IPS-18a (cell line): ENCODE results near the gene C4orf54.

Experiments
- H3K27ac ChIP-seq: one replicate; pipeline ENCODE4 v1.5.1; 2013; ENCODE audit warnings: low read length
- H3K27me3 ChIP-seq: one replicate; pipeline ENCODE4 v1.6.1; 2013; ENCODE audit warnings: mild to moderate bottlenecking, low read length; ENCODE audit not compliant: control insufficient read depth, insufficient read depth
- H3K36me3 ChIP-seq: one replicate; pipeline ENCODE4 v1.6.1; 2013; ENCODE audit warnings: low read depth, low read length; ENCODE audit not compliant: control insufficient read depth
- H3K4me1 ChIP-seq: one replicate; pipeline ENCODE4 v1.6.1; 2013; ENCODE audit warnings: low read depth, low read length; ENCODE audit not compliant: control insufficient read depth
- H3K4me3 ChIP-seq: one replicate; pipeline ENCODE4 v1.5.1; 2013; ENCODE audit warnings: low read length
- H3K9ac ChIP-seq: one replicate; pipeline ENCODE4 v1.6.1; 2013; ENCODE audit warnings: mild to moderate bottlenecking, low read length, moderate library complexity
- H3K9me3 ChIP-seq: one replicate; pipeline ENCODE4 v1.6.1; 2013; ENCODE audit warnings: low read depth, low read length; ENCODE audit not compliant: control insufficient read depth

The C4orf54 gene

GRCh38 chr4:99615170-99615820 is 42.3 kb downstream of the C4orf54 start:
- no peaks in the 10 kb centered on the region for H3K27me3 ChIP-seq
- no peak overlapping the region for H3K9ac ChIP-seq
- no peak overlapping the region for H3K4me3 ChIP-seq
- H3K36me3 ChIP-seq = no peaks in the 10 kb centered on the region
- H3K27ac ChIP-seq = no peak overlapping the region
- no peaks in the 10 kb centered on the region for H3K4me1 ChIP-seq
- H3K9me3 ChIP-seq = no peaks in the 10 kb centered on the region

- H3K9me3 ChIP-seq = no peaks in the 10 kb centered on the region
- no peaks in the 10 kb centered on the region for H3K4me1 ChIP-seq
- H3K27me3 ChIP-seq = no peaks in the 10 kb centered on the region
- no peak overlapping the region for H3K9ac ChIP-seq
- H3K36me3 ChIP-seq = no peaks in the 10 kb centered on the region
- no peak overlapping the region for H3K4me3 ChIP-seq
- no peak overlapping the region for H3K27ac ChIP-seq
Observed at GRCh38 chr4:99614491-99614890, 43.1 kb downstream of the C4orf54 start.

- Histone ChIP-seq H3K9me3 (no peaks in the 10 kb centered on the region), H3K9ac (no peak overlapping the region), H3K4me1 (no peaks in the 10 kb centered on the region), H3K27me3 (no peaks in the 10 kb centered on the region), H3K36me3 (no peaks in the 10 kb centered on the region), H3K27ac (no peak overlapping the region), H3K4me3 (no peak overlapping the region)
Observed at GRCh38 chr4:99612704-99613103, 44.9 kb downstream of the C4orf54 start.

GRCh38 chr4:99612281-99612680 is 45.3 kb downstream of the C4orf54 start:
- no peaks in the 10 kb centered on the region for H3K27me3 ChIP-seq

GRCh38 chr4:99610605-99611175 is 46.9 kb downstream of the C4orf54 start:
- no peak overlapping the region for H3K27ac ChIP-seq
- H3K27me3 ChIP-seq = no peaks in the 10 kb centered on the region
- no peaks in the 10 kb centered on the region for H3K36me3 ChIP-seq
- no peak overlapping the region for H3K4me3 ChIP-seq
- H3K9ac ChIP-seq = no peak overlapping the region
- H3K9me3 ChIP-seq = no peaks in the 10 kb centered on the region
- H3K4me1 ChIP-seq = no peaks in the 10 kb centered on the region

More at GRCh38 chr4:99612281-99612680, 45.3 kb downstream of the C4orf54 start:
- no peak overlapping the region for H3K9ac ChIP-seq
- H3K4me1 ChIP-seq = no peaks in the 10 kb centered on the region
- no peaks in the 10 kb centered on the region for H3K9me3 ChIP-seq
- no peaks in the 10 kb centered on the region for H3K36me3 ChIP-seq
- no peak overlapping the region for H3K27ac ChIP-seq
- H3K4me3 ChIP-seq = no peak overlapping the region

GRCh38 chr4:99608417-99608816 is 49.2 kb downstream of the C4orf54 start:
- Histone ChIP-seq H3K27ac (no peak overlapping the region), H3K36me3 (no peaks in the 10 kb centered on the region), H3K4me3 (no peak overlapping the region), H3K4me1 (no peaks in the 10 kb centered on the region), H3K27me3 (no peaks in the 10 kb centered on the region), H3K9ac (no peak overlapping the region), H3K9me3 (no peaks in the 10 kb centered on the region)
